ENCODE results near the gene NOL9.

NOL9 gene

DNA sequence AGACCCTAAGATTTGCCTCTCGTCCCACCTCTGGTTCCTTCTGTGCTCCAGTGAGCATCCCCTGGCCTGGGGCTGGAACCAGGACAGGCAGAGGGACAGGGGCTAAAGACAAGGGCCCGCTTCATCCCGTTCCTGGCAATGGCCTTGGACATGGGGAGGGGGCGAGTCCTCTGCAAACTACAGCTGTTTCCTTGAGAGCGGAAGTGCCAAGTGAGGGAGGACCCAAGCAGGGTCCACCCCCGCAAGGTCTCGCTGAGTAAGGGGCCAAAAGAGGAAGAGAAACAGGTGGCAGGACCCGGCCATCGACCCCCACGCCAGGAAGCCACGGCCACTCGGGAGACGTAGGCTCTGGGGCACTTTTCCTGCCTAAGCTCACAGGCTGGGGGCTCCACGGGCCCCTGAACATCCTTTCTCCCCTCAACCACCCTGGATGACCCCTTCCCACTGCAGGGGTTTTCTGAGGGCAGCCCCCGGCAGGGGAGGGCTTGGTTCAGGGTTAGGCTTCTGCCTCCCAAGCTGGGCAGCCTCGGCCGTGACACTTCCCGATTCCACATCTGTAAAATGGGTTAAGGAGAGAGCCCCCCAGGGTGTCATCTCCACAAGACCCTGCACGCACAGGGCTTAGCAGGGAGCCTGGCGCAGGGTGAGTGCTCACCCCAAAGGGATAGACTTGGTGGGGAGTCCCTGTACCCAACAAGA is 44.9 kb downstream of the NOL9 start:
- Histone ChIP-seq H3K23ac (ENCODE audit: low read length) (no peak overlapping the region), H2AK5ac (ENCODE audit: low read length) (no peak overlapping the region), H3K36me3 (ENCODE audit: control insufficient read depth, insufficient read depth, low read length) (no peaks in the 10 kb centered on the region), H3K56ac (ENCODE audit: low read length) (no peak overlapping the region), H2BK120ac (ENCODE audit: low read depth, low read length) (no peak overlapping the region), H2BK15ac (replicated peaks; ENCODE audit: low read depth) (no peak overlapping the region), H4K5ac (ENCODE audit: low read length) (no peak overlapping the region), H3K79me1 (ENCODE audit: low read length) (no peaks in the 10 kb centered on the region), H3K4ac (ENCODE audit: low read depth, low read length) (no peak overlapping the region), H3K27ac (ENCODE audit: low read depth, low read length) (no peak overlapping the region), H3K9ac (ENCODE audit: low read length) (no peak overlapping the region), H3K4me2 (ENCODE audit: low read length) (no peak overlapping the region), H3K4me1 (ENCODE audit: control insufficient read depth, low read depth, low read length) (no peaks in the 10 kb centered on the region), H2BK5ac (ENCODE audit: low read length) (no peak overlapping the region), H3K27me3 (ENCODE audit: insufficient read depth, low read length, poor library complexity) (no peaks in the 10 kb centered on the region), H3K79me2 (ENCODE audit: control insufficient read depth, insufficient read depth, low read length) (no peaks in the 10 kb centered on the region), H3K4me3 (ENCODE audit: low read length) (no peak overlapping the region), H4K8ac (ENCODE audit: low read depth, low read length) (no peak overlapping the region), H3K18ac (ENCODE audit: low read length) (no peak overlapping the region)
- DNase-seq = no peak
- WGBS (ENCODE audit: extremely low coverage, insufficient coverage, low lambda C conversion rate) = no CpG with 5 or more reads among the region's 20 CpGs

DNA sequence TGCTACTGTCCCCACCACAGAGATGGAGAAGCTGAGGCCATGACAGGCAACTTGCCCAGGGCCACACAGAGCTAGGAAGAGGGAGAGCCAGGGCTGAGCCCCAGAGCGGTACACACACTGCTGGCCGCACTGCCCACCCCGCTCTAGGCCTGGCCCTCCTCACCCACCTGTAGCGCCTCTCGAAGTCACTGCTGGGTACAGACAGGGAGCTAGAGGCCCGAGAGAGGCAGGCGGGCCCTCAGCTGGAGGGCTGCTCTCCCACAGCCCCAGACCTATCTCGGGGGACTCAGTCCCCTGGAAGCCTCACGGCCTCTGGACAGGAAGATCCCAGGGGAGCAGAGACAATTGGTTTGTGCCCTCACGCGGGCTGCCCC is 45.5 kb downstream of the NOL9 start:
- no peak overlapping the region for H3K9ac ChIP-seq (ENCODE audit: low read length)
- no peak overlapping the region for H3K4me2 ChIP-seq (ENCODE audit: low read length)
- H3K79me2 ChIP-seq (ENCODE audit: control insufficient read depth, insufficient read depth, low read length) = no peaks in the 10 kb centered on the region
- no peak overlapping the region for H3K56ac ChIP-seq (ENCODE audit: low read length)
- no peak overlapping the region for H2BK15ac ChIP-seq (replicated peaks; ENCODE audit: low read depth)
- no CpG with 5 or more reads among the region's 11 CpGs for WGBS (ENCODE audit: extremely low coverage, insufficient coverage, low lambda C conversion rate)
- no peak overlapping the region for H3K4ac ChIP-seq (ENCODE audit: low read depth, low read length)
- no peak overlapping the region for H2BK120ac ChIP-seq (ENCODE audit: low read depth, low read length)
- H3K79me1 ChIP-seq (ENCODE audit: low read length) = no peaks in the 10 kb centered on the region
- no peak overlapping the region for H4K5ac ChIP-seq (ENCODE audit: low read length)
- H3K27ac ChIP-seq (ENCODE audit: low read depth, low read length) = no peak overlapping the region
- H3K23ac ChIP-seq (ENCODE audit: low read length) = no peak overlapping the region
- no peak overlapping the region for H2BK5ac ChIP-seq (ENCODE audit: low read length)
- DNase-seq = no peak
- no peaks in the 10 kb centered on the region for H3K4me1 ChIP-seq (ENCODE audit: control insufficient read depth, low read depth, low read length)
- H2AK5ac ChIP-seq (ENCODE audit: low read length) = no peak overlapping the region
- H3K36me3 ChIP-seq (ENCODE audit: control insufficient read depth, insufficient read depth, low read length) = no peaks in the 10 kb centered on the region
- no peak overlapping the region for H3K18ac ChIP-seq (ENCODE audit: low read length)
- H3K27me3 ChIP-seq (ENCODE audit: insufficient read depth, low read length, poor library complexity) = no peaks in the 10 kb centered on the region
- no peak overlapping the region for H3K4me3 ChIP-seq (ENCODE audit: low read length)
- H4K8ac ChIP-seq (ENCODE audit: low read depth, low read length) = no peak overlapping the region

DNA sequence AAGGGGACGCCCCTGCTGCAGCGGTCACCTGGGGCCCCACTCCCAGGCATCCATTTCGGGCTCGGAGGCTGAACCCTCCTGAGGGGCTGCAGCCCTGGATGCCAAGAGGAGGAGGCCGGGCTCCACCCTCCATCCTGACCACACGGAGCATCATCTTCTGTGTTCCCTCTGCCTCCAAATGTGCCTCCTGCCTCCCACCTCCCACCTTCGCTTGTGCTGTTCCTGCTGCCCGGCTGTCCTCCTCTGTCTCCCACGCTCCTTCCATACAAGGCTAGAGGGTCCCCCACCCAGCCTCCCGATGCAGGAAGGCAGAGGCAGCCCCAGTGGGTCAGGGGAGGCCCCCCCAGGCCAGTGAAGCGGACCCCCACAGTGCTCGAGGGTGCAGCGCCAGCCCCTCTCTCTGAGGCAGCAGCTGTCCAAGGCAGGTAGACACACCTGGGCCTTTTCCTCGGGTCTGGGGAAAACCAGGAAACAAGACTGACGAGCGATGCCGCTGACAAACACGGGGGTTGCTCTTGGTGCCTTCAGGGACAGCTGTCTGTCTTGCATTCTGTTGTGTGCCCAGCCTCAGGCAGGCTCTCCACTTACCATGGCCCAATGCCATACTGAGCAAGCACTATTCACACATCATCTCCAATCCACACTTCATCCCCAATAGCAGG is 46.0 kb downstream of the NOL9 start:
- no peak overlapping the region for H2BK120ac ChIP-seq (ENCODE audit: low read depth, low read length)
- no CpG with 5 or more reads among the region's 18 CpGs for WGBS (ENCODE audit: extremely low coverage, insufficient coverage, low lambda C conversion rate)
- DNase-seq = no peak

DNA sequence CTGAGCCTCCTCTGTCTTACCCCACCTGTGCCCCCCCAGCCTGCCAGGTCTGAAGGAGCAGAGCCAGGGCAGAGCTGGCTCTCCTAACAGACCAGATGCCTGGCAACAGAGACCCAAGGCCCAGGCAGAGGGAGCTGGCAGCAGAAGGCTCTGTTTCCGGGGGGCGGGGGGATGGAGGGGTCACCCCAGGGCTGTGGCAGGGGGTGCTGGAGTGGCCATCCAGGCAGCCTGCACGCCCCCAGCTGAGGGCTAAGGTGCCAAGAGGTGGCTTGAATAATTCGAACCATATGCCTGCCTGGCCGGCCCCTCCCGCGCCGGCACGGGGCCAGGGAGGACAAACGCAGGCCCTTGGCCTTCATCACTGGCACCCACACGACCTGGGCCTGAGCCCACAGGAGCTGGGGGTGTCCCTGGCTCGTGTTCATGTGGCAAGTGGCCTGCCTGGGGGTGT is 46.8 kb downstream of the NOL9 start:
- H3K4me1 ChIP-seq (ENCODE audit: control insufficient read depth, low read depth, low read length) = no peaks in the 10 kb centered on the region
- H2BK120ac ChIP-seq (ENCODE audit: low read depth, low read length) = no peak overlapping the region
- H3K56ac ChIP-seq (ENCODE audit: low read length) = no peak overlapping the region
- no peak overlapping the region for H3K23ac ChIP-seq (ENCODE audit: low read length)
- H3K27ac ChIP-seq (ENCODE audit: low read depth, low read length) = no peak overlapping the region
- H4K8ac ChIP-seq (ENCODE audit: low read depth, low read length) = no peak overlapping the region
- no peak overlapping the region for H2BK5ac ChIP-seq (ENCODE audit: low read length)
- H3K79me2 ChIP-seq (ENCODE audit: control insufficient read depth, insufficient read depth, low read length) = no peaks in the 10 kb centered on the region
- H2BK15ac ChIP-seq (replicated peaks; ENCODE audit: low read depth) = no peak overlapping the region
- H3K4ac ChIP-seq (ENCODE audit: low read depth, low read length) = no peak overlapping the region
- H3K4me2 ChIP-seq (ENCODE audit: low read length) = no peak overlapping the region
- no peak overlapping the region for H3K4me3 ChIP-seq (ENCODE audit: low read length)
- DNase-seq = no peak
- no peak overlapping the region for H3K18ac ChIP-seq (ENCODE audit: low read length)
- H3K9ac ChIP-seq (ENCODE audit: low read length) = no peak overlapping the region
- no CpG with 5 or more reads among the region's 12 CpGs for WGBS (ENCODE audit: extremely low coverage, insufficient coverage, low lambda C conversion rate)
- H3K79me1 ChIP-seq (ENCODE audit: low read length) = no peaks in the 10 kb centered on the region
- H2AK5ac ChIP-seq (ENCODE audit: low read length) = no peak overlapping the region
- no peaks in the 10 kb centered on the region for H3K27me3 ChIP-seq (ENCODE audit: insufficient read depth, low read length, poor library complexity)
- no peaks in the 10 kb centered on the region for H3K36me3 ChIP-seq (ENCODE audit: control insufficient read depth, insufficient read depth, low read length)
- H4K5ac ChIP-seq (ENCODE audit: low read length) = no peak overlapping the region

More for the DNA sequence above, 46.0 kb downstream of the NOL9 start:
- H3K4ac ChIP-seq (ENCODE audit: low read depth, low read length) = no peak overlapping the region
- no peak overlapping the region for H3K9ac ChIP-seq (ENCODE audit: low read length)
- H3K79me1 ChIP-seq (ENCODE audit: low read length) = no peaks in the 10 kb centered on the region
- H3K23ac ChIP-seq (ENCODE audit: low read length) = no peak overlapping the region
- H3K27me3 ChIP-seq (ENCODE audit: insufficient read depth, low read length, poor library complexity) = no peaks in the 10 kb centered on the region
- H4K8ac ChIP-seq (ENCODE audit: low read depth, low read length) = no peak overlapping the region
- no peak overlapping the region for H3K27ac ChIP-seq (ENCODE audit: low read depth, low read length)
- no peak overlapping the region for H4K5ac ChIP-seq (ENCODE audit: low read length)
- H3K4me2 ChIP-seq (ENCODE audit: low read length) = no peak overlapping the region
- H2BK5ac ChIP-seq (ENCODE audit: low read length) = no peak overlapping the region
- no peak overlapping the region for H2AK5ac ChIP-seq (ENCODE audit: low read length)
- no peaks in the 10 kb centered on the region for H3K79me2 ChIP-seq (ENCODE audit: control insufficient read depth, insufficient read depth, low read length)
- no peaks in the 10 kb centered on the region for H3K4me1 ChIP-seq (ENCODE audit: control insufficient read depth, low read depth, low read length)
- no peak overlapping the region for H3K18ac ChIP-seq (ENCODE audit: low read length)
- H3K4me3 ChIP-seq (ENCODE audit: low read length) = no peak overlapping the region
- no peak overlapping the region for H3K56ac ChIP-seq (ENCODE audit: low read length)
- H2BK15ac ChIP-seq (replicated peaks; ENCODE audit: low read depth) = no peak overlapping the region
- H3K36me3 ChIP-seq (ENCODE audit: control insufficient read depth, insufficient read depth, low read length) = no peaks in the 10 kb centered on the region

DNA sequence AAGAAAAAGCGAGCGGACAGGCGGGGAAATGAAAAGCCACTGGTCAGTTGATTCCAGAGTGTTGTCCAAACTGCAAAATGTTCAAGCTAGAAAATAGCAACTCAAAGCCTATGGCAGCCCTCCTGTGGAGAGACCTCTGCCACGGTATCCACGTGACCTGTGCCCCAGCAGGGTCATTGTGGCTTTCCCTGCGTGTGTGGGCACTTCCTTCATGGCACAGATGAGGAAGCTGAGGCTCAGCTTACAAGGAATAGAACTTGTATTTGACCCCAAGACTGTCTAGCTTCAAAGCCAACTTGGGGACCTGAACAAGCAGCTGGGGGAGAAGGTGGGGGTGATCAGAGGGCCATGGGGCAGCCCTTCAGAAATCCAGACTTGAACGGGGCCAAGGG is 47.3 kb downstream of the NOL9 start:
- WGBS (ENCODE audit: extremely low coverage, insufficient coverage, low lambda C conversion rate) = no CpG with 5 or more reads among the region's 7 CpGs
- Histone ChIP-seq H3K79me1 (ENCODE audit: low read length) (no peaks in the 10 kb centered on the region), H3K27ac (ENCODE audit: low read depth, low read length) (no peak overlapping the region), H3K18ac (ENCODE audit: low read length) (no peak overlapping the region), H2BK5ac (ENCODE audit: low read length) (no peak overlapping the region), H3K4me3 (ENCODE audit: low read length) (no peak overlapping the region), H3K9ac (ENCODE audit: low read length) (no peak overlapping the region), H3K4me2 (ENCODE audit: low read length) (no peak overlapping the region), H2BK15ac (replicated peaks; ENCODE audit: low read depth) (no peak overlapping the region), H3K4ac (ENCODE audit: low read depth, low read length) (no peak overlapping the region), H3K79me2 (ENCODE audit: control insufficient read depth, insufficient read depth, low read length) (no peaks in the 10 kb centered on the region), H3K36me3 (ENCODE audit: control insufficient read depth, insufficient read depth, low read length) (no peaks in the 10 kb centered on the region), H3K27me3 (ENCODE audit: insufficient read depth, low read length, poor library complexity) (no peaks in the 10 kb centered on the region), H4K8ac (ENCODE audit: low read depth, low read length) (no peak overlapping the region), H2BK120ac (ENCODE audit: low read depth, low read length) (no peak overlapping the region), H3K4me1 (ENCODE audit: control insufficient read depth, low read depth, low read length) (no peaks in the 10 kb centered on the region), H3K23ac (ENCODE audit: low read length) (no peak overlapping the region), H4K5ac (ENCODE audit: low read length) (no peak overlapping the region), H3K56ac (ENCODE audit: low read length) (no peak overlapping the region), H2AK5ac (ENCODE audit: low read length) (no peak overlapping the region)
- DNase-seq = no peak

All from mesendoderm (in vitro differentiated cells).